Measurements from ENCODE around the gene LYZ. TPM values are rescaled to one million over a fixed set of nuclear protein-coding genes. Genes with fewer than 3 reads are reported as not detected.

Gene LYZ
- total and polyA plus RNA-seq, 4 donors = 15.1 to 180 (median 80.3) TPM

GRCh38 chr12:69337311-69338090 lies 10.7 kb upstream of the LYZ start:
- intact Hi-C loops (cut with DNase I) = no loop called here
- ATAC-seq (ENCODE audit: low FRiP score) (no peak), DNase-seq (no peak)
- H3K27me3 ChIP-seq (ENCODE audit: control insufficient read depth in 1 of 2, insufficient read depth in 2 of 2, low read length in 1 of 2) = no peaks in the 10 kb centered on the region
- H3K4me3 ChIP-seq (ENCODE audit: low read length in 2 of 2) = no peak overlapping the region
- no peak overlapping the region for H3K27ac ChIP-seq (ENCODE audit: low read depth in 1 of 2, low read length in 2 of 2)
- no peaks in the 10 kb centered on the region for H3K4me1 ChIP-seq (ENCODE audit: control insufficient read depth in 1 of 2, insufficient read depth in 2 of 2, low read length in 2 of 2)
- H3K36me3 ChIP-seq (ENCODE audit: control insufficient read depth in 1 of 2, insufficient read depth in 2 of 2, low read length in 1 of 2) = no peaks in the 10 kb centered on the region
- 88 to 89% methylated on average over 2 of the region's 2 CpGs for WGBS, 2 donors
- no peaks in the 10 kb centered on the region for H3K9me3 ChIP-seq (ENCODE audit: control insufficient read depth, low read length)

GRCh38 chr12:69338120-69338859 lies 9.9 kb upstream of the LYZ start:
- intact Hi-C loops (cut with DNase I) = no loop called here
- WGBS, 2 donors = 82 to 83% methylated on average over 3 of the region's 3 CpGs
- no peak overlapping the region for H3K27ac ChIP-seq (ENCODE audit: low read depth in 1 of 2, low read length in 2 of 2)

GRCh38 chr12:69338936-69339335 lies 9.2 kb upstream of the LYZ start:
- Histone ChIP-seq H3K9me3 (ENCODE audit: control insufficient read depth, low read length) (no peaks in the 10 kb centered on the region), H3K27me3 (ENCODE audit: control insufficient read depth in 1 of 2, insufficient read depth in 2 of 2, low read length in 1 of 2) (no peaks in the 10 kb centered on the region), H3K4me3 (ENCODE audit: low read length in 2 of 2) (no peak overlapping the region), H3K36me3 (ENCODE audit: control insufficient read depth in 1 of 2, insufficient read depth in 2 of 2, low read length in 1 of 2) (no peaks in the 10 kb centered on the region), H3K4me1 (ENCODE audit: control insufficient read depth in 1 of 2, insufficient read depth in 2 of 2, low read length in 2 of 2) (no peaks in the 10 kb centered on the region), H3K27ac (ENCODE audit: low read depth in 1 of 2, low read length in 2 of 2) (no peak overlapping the region)
- ATAC-seq (ENCODE audit: low FRiP score) = no peak
- no peak for DNase-seq
- intact Hi-C loops (cut with DNase I) = no loop called here

More at GRCh38 chr12:69338120-69338859, 9.9 kb upstream of the LYZ start:
- Histone ChIP-seq H3K36me3 (ENCODE audit: control insufficient read depth in 1 of 2, insufficient read depth in 2 of 2, low read length in 1 of 2) (no peaks in the 10 kb centered on the region), H3K4me3 (ENCODE audit: low read length in 2 of 2) (no peak overlapping the region), H3K9me3 (ENCODE audit: control insufficient read depth, low read length) (no peaks in the 10 kb centered on the region), H3K4me1 (ENCODE audit: control insufficient read depth in 1 of 2, insufficient read depth in 2 of 2, low read length in 2 of 2) (no peaks in the 10 kb centered on the region), H3K27me3 (ENCODE audit: control insufficient read depth in 1 of 2, insufficient read depth in 2 of 2, low read length in 1 of 2) (no peaks in the 10 kb centered on the region)
- ATAC-seq (ENCODE audit: low FRiP score) = no peak
- no peak for DNase-seq

- intact Hi-C loops (cut with DNase I) = no loop called here
- no peaks in the 10 kb centered on the region for H3K4me1 ChIP-seq (ENCODE audit: control insufficient read depth in 1 of 2, insufficient read depth in 2 of 2, low read length in 2 of 2)
- 85 to 86% methylated on average over 2 of the region's 2 CpGs for WGBS, 2 donors
- H3K27ac ChIP-seq (ENCODE audit: low read depth in 1 of 2, low read length in 2 of 2) = no peak overlapping the region
- no peak overlapping the region for H3K4me3 ChIP-seq (ENCODE audit: low read length in 2 of 2)
- H3K27me3 ChIP-seq (ENCODE audit: control insufficient read depth in 1 of 2, insufficient read depth in 2 of 2, low read length in 1 of 2) = no peaks in the 10 kb centered on the region
- ATAC-seq (ENCODE audit: low FRiP score) = no peak
- H3K36me3 ChIP-seq (ENCODE audit: control insufficient read depth in 1 of 2, insufficient read depth in 2 of 2, low read length in 1 of 2) = no peaks in the 10 kb centered on the region
- DNase-seq = no peak
- no peaks in the 10 kb centered on the region for H3K9me3 ChIP-seq (ENCODE audit: control insufficient read depth, low read length)
Observed at GRCh38 chr12:69339999-69340398, 8.2 kb upstream of the LYZ start.

GRCh38 chr12:69341328-69341727 lies 6.9 kb upstream of the LYZ start:
- H3K27me3 ChIP-seq (ENCODE audit: control insufficient read depth in 1 of 2, insufficient read depth in 2 of 2, low read length in 1 of 2) = no peaks in the 10 kb centered on the region
- H3K27ac ChIP-seq (ENCODE audit: low read depth in 1 of 2, low read length in 2 of 2) = no peak overlapping the region
- peak; percentile 38 for ATAC-seq (ENCODE audit: low FRiP score)
- H3K9me3 ChIP-seq (ENCODE audit: control insufficient read depth, low read length) = no peaks in the 10 kb centered on the region
- no peaks in the 10 kb centered on the region for H3K4me1 ChIP-seq (ENCODE audit: control insufficient read depth in 1 of 2, insufficient read depth in 2 of 2, low read length in 2 of 2)
- WGBS, 2 donors = 69 to 70% methylated on average over 5 of the region's 5 CpGs
- no peaks in the 10 kb centered on the region for H3K36me3 ChIP-seq (ENCODE audit: control insufficient read depth in 1 of 2, insufficient read depth in 2 of 2, low read length in 1 of 2)
- intact Hi-C loops (cut with DNase I) = no loop called here
- no peak overlapping the region for H3K4me3 ChIP-seq (ENCODE audit: low read length in 2 of 2)
- DNase-seq = no peak

GRCh38 chr12:69342421-69342820 lies 5.8 kb upstream of the LYZ start:
- intact Hi-C loops (cut with DNase I) = no loop called here
- H3K27ac ChIP-seq (ENCODE audit: low read depth in 1 of 2, low read length in 2 of 2) = no peak overlapping the region
- no peaks in the 10 kb centered on the region for H3K4me1 ChIP-seq (ENCODE audit: control insufficient read depth in 1 of 2, insufficient read depth in 2 of 2, low read length in 2 of 2)
- no peaks in the 10 kb centered on the region for H3K9me3 ChIP-seq (ENCODE audit: control insufficient read depth, low read length)
- H3K4me3 ChIP-seq (ENCODE audit: low read length in 2 of 2) = no peak overlapping the region
- WGBS, 2 donors = 61 to 67% methylated on average over 2 of the region's 2 CpGs
- no peak for ATAC-seq (ENCODE audit: low FRiP score)
- H3K27me3 ChIP-seq (ENCODE audit: control insufficient read depth in 1 of 2, insufficient read depth in 2 of 2, low read length in 1 of 2) = no peaks in the 10 kb centered on the region
- no peak for DNase-seq
- no peaks in the 10 kb centered on the region for H3K36me3 ChIP-seq (ENCODE audit: control insufficient read depth in 1 of 2, insufficient read depth in 2 of 2, low read length in 1 of 2)

GRCh38 chr12:69343357-69343756 lies 4.8 kb upstream of the LYZ start:
- Histone ChIP-seq H3K27me3 (ENCODE audit: control insufficient read depth in 1 of 2, insufficient read depth in 2 of 2, low read length in 1 of 2) (no peaks in the 10 kb centered on the region), H3K4me1 (ENCODE audit: control insufficient read depth in 1 of 2, insufficient read depth in 2 of 2, low read length in 2 of 2) (no peaks in the 10 kb centered on the region), H3K36me3 (ENCODE audit: control insufficient read depth in 1 of 2, insufficient read depth in 2 of 2, low read length in 1 of 2) (no peaks in the 10 kb centered on the region), H3K4me3 (ENCODE audit: low read length in 2 of 2) (no peak overlapping the region), H3K9me3 (ENCODE audit: control insufficient read depth, low read length) (no peaks in the 10 kb centered on the region), H3K27ac (ENCODE audit: low read depth in 1 of 2, low read length in 2 of 2) (no peak overlapping the region)
- ATAC-seq (ENCODE audit: low FRiP score) (no peak), DNase-seq (no peak)
- intact Hi-C loops (cut with DNase I) = no loop called here
- 80 to 84% methylated on average over 3 of the region's 3 CpGs for WGBS, 2 donors

GRCh38 chr12:69343885-69344612 lies 4.1 kb upstream of the LYZ start:
- H3K4me1 ChIP-seq (ENCODE audit: control insufficient read depth in 1 of 2, insufficient read depth in 2 of 2, low read length in 2 of 2) = no peaks in the 10 kb centered on the region
- no peaks in the 10 kb centered on the region for H3K36me3 ChIP-seq (ENCODE audit: control insufficient read depth in 1 of 2, insufficient read depth in 2 of 2, low read length in 1 of 2)
- H3K4me3 ChIP-seq (ENCODE audit: low read length in 2 of 2) = no peak overlapping the region
- H3K27ac ChIP-seq (ENCODE audit: low read depth in 1 of 2, low read length in 2 of 2) = no peak overlapping the region
- DNase-seq (no peak), ATAC-seq (ENCODE audit: low FRiP score) (no peak)
- 50 to 60% methylated on average over 3 of the region's 3 CpGs for WGBS, 2 donors
- intact Hi-C loops (cut with DNase I) = no loop called here
- H3K27me3 ChIP-seq (ENCODE audit: control insufficient read depth in 1 of 2, insufficient read depth in 2 of 2, low read length in 1 of 2) = no peaks in the 10 kb centered on the region
- no peaks in the 10 kb centered on the region for H3K9me3 ChIP-seq (ENCODE audit: control insufficient read depth, low read length)
